Sciatic nerve (tissue), 2 donors: ENCODE data around the gene APP. TPM values are rescaled to one million over a fixed set of nuclear protein-coding genes. Genes with fewer than 3 reads are reported as not detected.
A peak's percentile ranks its signal among the peaks of the same experiment; 100 is the strongest.

ENCODE experiments used
- ATAC-seq: fragments of 200-7000 bp; cut with Tn5 transposase; one replicate; pipeline ENCODE4 v1.9.1; 2020; ENCODE audit warnings: mild to moderate bottlenecking, moderate library complexity
- DNase-seq: peaks from one replicate; pipeline ENCODE4 v3.0.0-alpha.2; 2020; ENCODE audit warnings: low spot score
- intact Hi-C: fragments of 100-400 bp; cut with DNase I; formaldehyde crosslinking; loops from one replicate; pipeline ENCODE4 v1.14.2; 2022
- total RNA-seq: library from RNA; stranded (reverse); fragmentation: NEBNext Ultra II Directional; extraction: Animal tissue kit (Norgen Biotek cat#: 25700); gene quantifications from one replicate; pipeline ENCODE4 v1.2.1, GENCODE V29; 2021
- donor health status: DM: no; HTN: no; CAD: no.
- donor health status: DM: no; HTN: no; CAD: no.

The APP gene
- total RNA-seq, 1 donor from 2014 or later: 497 TPM

DNA sequence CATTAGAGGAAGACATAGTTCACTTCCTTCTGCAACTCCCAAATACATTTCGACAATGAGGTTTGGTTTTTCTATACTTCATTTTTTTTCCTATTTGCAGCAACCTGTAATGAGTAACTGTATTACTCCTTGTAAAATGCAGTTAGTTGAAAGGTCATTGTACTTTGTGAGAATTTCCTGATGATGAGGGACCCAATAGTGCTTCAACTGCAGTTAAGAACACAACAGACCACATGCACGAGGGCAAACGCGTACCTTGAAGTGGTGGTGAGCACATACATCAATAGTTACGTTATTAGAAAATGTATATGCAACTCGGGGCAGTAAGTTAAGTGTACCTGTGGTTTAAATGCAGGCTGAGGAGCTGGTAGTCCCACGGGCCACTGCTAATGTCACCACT is 264.0 kb downstream of the APP start:
- intact Hi-C loops: no loop called here
- DNase-seq (no peak), ATAC-seq (no peak)

DNA sequence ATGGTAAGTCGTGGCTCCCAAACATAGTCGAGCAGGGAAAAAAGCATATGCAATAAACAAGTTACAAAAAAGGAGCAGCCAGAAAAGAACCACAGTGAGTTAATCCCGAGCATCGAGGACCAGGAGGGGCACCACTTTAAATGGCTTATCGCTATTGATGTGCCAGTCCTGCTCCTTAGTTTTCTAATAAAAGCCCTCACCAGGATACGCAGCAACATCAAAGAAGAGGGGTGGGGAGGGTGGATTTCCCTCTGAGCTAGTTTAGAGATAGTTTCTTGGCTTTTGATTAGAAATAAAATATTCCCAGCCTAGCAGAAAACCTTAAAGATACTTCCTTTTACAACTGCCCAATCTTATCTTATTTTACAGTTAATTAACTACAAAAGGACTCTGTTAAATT is 265.4 kb downstream of the APP start:
- intact Hi-C loops: no loop called here
- DNase-seq: no peak

DNA sequence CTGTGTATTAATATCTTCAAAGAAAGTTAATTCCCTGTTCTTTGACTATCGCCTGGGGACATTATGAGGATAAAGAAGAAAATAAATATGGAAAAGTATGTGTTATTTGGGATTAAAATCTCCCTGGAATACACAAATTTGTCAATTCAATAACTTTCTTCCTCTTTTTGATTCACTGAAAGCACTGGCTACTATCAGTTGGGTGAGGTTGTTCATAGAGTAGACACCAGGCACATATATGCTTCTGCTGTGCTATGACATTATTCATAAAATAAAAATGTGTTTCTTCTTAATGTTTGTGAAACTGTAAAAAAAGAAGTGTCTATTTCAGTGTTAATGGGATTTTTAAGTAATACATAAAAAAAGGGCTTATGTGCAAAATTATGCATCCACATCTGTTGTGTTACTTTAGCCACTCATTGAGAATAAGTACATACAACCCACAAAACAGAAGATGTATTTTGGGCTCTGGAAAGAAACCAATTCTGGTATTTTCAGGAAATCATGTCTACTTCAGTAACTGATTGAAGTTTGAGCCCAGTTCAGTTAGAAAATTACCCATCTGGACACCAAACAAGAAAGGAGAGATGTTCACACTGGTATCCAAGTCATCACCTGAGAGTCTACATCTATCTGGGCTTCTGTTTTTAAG is 266.4 kb downstream of the APP start:
- intact Hi-C loops: no loop called here
- ATAC-seq: no peak
- no peak for DNase-seq

More for the DNA sequence above, 265.4 kb downstream of the APP start:
- no peak for ATAC-seq

DNA sequence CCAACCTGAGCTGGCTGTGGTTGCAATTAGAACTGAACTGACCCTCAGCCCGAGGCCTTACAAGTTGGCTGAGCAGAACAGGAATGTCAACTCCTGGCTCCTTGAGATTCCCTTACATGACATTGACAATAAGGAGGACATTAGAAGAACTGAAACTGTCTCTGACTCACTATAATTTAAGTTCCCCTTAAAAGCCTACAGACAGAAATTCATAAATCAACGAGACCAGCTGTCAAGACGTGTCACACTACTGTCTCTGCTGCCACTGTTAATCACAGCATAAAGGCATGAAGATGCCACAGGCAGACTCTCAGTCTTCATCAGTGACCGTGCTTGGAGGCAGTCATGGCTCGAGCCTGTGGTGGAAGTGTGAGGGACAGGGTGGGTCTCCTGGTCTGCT is 267.0 kb downstream of the APP start:
- intact Hi-C loops: no loop called here
- ATAC-seq: peak; percentile 17
- no peak for DNase-seq

DNA sequence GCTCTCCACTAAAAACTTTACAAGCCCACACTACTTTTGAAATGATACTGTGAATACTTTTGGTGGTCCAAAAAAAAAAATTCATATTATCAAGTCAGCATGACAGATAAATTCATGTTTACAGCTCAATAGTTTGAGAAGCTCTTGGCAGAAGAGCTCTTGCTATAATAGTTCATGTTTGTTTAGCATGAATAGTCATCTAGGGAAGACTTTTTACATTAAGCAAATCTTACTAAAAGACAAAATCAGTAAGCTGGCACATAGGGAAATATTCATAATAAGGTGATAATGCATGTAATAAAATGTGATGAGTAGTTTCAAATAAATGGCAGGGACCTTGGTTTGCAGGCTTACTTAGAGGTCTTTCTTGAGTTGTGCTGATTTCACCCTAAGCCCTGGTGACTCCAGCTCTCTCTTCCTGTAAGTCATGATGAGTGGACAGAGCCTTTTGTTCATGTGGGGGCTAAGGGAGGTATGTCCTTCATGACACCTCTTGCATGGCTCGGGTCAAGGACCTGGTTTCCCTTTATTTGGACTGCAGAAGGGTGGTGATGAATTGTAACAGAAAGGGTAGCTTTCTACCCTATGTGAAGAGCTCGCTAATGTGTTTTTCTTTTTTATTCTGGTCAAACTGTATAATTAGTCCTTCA is 269.1 kb downstream of the APP start:
- ATAC-seq (no peak), DNase-seq (no peak)
- intact Hi-C loops: no loop called here

DNA sequence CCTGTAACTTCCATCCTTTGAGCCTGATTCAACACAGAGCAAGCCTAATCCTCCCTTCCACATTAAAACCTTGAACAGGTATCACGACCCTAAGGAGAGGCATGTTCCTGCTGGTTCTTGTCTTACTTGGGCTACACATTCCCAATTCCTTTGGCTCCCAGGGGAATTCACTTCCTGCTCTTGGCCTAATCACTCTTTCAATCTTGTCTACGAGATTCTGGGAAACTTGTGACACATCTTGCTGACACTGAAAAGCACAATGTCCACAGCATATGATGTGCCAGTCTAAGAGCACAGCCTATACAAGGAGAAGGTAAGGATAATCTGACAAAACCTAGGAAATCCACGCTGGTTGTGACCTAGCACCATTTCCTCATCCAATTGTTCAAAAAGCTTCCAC is 271.9 kb downstream of the APP start:
- intact Hi-C loops: loop anchor here (5.0 kb wide), 1 partner anchor 274 kb away; the partner anchor contains the start of gene APP
- ATAC-seq (no peak), DNase-seq (no peak)

DNA sequence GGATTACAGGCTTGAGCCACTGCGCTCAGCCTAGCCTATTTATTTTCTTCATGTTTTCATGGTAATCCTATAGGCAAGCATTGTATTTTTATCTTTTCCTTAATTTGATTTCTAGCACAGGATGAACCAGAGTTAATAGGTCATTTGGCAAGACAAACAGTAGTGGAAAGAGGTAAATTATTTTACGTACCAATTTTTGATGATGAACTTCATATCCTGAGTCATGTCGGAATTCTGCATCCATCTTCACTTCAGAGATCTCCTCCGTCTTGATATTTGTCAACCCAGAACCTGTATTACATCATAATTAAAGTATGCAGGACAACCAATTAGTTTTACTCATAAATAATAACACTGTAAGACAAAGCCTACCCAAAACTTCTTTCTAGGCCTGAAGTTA is 273.2 kb downstream of the APP start:
- ATAC-seq (no peak), DNase-seq (no peak)
- intact Hi-C loops: loop anchor here (5.0 kb wide), 1 partner anchor 275 kb away; the partner anchor contains the start of gene APP

DNA sequence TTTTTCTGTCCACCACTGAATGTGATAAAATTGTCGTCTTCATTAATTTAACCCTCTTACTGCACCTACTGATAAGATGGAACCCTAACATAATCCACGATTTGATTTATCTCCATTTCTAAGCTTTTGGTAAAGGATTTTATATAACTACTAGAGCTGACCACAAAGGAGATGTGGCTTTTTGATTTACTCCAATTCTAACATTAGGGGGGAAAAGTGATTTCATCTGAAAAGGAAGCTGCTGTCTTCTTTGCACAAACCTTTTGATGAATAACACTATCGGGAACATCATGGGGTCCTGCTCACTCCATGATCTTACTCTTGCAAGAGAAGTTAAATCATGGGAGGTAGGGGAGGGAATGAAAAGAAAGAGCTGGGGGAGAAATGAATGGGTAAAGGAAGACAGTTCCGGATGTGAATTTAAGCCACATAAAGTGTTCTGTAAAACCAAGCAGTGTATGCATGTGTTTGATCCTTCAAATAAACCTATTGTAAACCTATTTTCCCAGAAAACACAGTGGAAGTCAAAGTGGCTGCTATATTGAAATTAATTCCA is 274.0 kb downstream of the APP start:
- intact Hi-C loops: loop anchor here (5.0 kb wide), 1 partner anchor 276 kb away; the partner anchor contains the start of gene APP
- no peak for ATAC-seq
- no peak for DNase-seq

DNA sequence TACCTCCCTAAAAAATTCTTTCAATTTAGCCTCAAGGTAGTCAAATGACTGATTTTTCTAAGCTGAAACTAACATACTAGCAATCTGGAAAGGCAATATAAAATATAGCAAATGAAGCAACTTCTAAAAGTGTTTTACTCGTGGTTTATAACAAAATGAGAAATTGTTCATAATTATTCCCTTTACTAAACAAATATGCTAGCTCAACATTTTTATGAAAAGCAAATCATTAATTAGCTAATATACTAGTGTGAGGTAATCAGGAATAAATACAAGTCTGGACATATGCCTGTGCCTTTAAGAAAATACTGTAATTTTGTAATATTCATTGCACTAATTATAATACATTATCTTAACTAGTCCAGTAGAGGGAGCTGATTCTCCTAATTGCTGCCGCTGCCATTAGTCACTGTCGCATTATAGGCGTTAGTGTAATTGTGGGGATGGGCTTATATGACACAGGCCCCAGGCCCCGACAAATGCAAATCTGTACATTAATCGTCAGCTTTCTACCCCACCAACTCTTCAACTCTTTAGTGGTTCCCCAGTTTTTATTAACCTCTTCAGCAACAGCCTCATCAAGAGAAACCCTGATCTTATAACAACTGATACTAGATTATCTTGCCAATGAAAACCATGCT is 274.9 kb downstream of the APP start:
- DNase-seq (no peak), ATAC-seq (peak; percentile 90)
- intact Hi-C loops: loop anchor here (5.0 kb wide), 1 partner anchor 277 kb away; the partner anchor contains the start of gene APP

DNA sequence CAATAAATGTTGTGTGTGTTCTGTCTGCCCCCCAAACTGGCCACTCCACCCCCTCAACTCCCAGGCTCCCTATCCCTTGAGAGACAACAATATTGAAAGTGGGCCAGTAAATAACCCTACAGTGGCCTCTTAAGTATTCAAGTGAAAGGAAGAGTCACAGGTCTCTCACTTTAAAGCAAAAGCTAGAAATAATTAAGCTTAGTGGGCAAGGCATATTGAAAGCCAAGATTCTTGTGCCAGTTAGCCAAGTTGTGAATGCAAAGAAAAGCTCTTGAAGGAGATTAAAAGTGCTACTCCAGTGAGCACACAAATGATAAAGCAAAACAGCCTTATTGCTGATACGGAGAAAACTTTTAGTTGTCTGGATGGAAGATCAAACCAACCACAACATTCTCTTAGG is 277.4 kb downstream of the APP start:
- no peak for ATAC-seq
- no peak for DNase-seq
- intact Hi-C loops: no loop called here

DNA sequence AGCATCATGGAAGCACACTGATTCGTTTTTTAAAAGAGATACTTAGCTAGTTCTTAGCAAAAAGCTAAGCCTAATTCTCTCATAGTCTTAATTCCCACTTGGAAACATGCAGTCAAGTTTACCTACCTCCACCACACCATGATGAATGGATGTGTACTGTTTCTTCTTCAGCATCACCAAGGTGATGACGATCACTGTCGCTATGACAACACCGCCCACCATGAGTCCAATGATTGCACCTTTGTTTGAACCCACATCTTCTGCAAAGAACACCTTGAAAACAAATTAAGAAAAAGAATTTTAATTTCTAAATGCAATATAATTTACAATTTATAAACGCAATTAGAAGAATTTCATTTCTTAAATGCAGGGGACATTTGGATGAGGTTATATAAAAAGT is 279.0 kb downstream of the APP start:
- DNase-seq (no peak), ATAC-seq (no peak)
- intact Hi-C loops: no loop called here

DNA sequence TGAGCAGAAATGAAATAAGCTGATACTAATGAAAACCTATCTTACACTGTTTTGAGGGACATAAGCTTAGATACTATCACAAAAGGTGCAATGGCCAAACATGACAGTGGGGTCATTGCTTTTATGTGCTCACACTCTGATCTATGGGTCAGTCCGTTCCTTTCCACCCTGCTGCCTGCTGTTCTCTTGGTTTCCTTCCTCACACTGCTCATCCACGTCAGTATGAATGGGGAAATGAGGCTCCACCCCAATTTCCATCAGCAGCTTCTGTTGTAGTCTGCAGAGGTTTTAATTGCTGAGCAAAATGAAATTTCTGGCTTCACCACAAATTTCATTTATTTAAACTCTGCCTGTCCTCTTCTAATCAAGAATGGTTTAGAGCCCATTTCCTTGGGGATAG is 280.6 kb downstream of the APP start:
- DNase-seq (no peak), ATAC-seq (no peak)
- intact Hi-C loops: no loop called here

DNA sequence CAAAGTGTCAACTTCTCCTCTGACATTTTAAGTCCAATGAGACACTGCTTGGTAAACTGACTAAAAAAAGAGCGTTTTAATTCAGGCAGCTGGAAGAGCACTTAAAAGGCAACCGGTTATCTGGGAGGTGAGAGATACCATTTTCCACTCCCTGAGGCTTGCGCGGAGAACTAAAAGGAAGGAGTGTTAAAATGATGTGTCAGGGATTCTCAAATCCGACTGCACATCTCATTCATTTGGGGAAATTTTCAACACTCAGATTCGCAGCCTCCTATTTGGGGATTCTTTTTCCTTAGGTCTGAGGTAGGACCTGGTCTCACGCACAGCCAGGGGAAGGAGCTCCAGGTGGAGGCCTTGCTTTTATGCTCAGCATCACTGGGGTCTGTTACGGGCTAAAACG is 281.9 kb downstream of the APP start:
- intact Hi-C loops: no loop called here
- ATAC-seq (no peak), DNase-seq (no peak)

DNA sequence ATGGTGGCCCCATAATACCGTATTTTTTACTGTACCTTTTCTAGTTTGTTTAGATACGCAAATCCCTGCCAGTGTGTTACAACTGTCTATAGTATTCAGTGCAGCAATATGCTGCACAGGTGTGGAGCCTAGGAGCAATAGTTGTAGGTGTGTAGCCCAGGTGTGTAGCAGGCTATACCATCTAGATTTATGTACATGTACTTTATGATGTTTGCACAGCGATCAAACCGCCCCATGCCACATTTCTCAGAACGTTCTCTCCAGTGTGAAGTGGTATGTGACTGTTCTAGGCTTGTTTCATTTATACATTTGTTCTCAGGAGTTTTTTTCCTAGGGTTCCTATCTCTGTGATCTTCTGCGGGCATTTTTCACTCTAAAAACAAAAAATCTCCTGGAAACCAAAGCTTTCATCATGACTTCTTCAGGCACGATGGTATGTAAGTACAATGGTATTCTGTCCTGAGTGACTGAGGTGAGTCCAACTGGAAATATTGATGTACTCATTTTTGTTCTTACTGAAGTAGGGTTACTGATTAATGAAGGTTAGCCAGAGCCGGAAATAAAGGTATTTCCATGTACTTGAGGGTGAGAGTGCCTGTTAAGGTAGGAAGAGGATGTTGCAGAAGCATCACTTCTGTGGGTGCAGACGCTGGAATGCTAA is 282.8 kb downstream of the APP start:
- intact Hi-C loops: no loop called here
- ATAC-seq: no peak
- no peak for DNase-seq

DNA sequence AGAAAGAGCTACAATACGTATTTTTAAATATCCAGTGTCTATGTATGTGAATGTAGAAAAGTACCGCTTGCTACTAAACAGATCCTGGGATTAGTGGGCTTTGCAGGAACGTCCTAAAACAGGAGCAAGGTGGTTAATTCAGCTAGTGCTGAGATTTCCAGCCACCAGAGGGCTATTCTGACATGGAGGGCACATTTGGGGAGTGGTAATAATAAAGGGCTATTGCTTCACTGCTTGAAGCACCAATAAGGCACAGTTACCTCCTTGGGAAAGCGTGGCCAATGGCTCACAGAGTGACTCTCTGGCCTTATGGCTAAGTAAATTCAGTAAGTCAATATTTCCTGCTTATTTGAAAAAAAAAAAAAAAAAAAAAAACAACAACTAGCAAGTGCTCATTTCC is 283.4 kb downstream of the APP start:
- no peak for ATAC-seq
- intact Hi-C loops: no loop called here
- DNase-seq: no peak

DNA sequence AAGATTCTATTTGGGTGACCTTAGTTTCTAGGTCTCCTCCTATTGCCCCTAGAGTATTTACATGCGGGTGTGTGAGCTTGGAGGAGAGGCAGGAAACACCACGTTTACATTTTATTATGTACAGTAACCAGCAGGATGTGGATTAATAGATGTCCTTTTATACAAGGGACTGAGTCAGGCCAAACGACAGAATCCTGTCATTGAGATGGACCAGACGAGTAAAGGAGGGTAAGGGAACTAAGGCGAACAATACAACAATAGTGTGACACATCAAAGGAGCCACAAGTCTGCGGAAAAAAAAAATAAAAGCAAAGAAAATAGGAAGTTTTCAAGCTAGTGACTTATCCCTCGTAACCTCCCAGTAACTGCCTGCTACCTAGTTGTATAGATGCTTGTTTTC is 284.7 kb downstream of the APP start:
- no peak for DNase-seq
- intact Hi-C loops: no loop called here
- no peak for ATAC-seq

DNA sequence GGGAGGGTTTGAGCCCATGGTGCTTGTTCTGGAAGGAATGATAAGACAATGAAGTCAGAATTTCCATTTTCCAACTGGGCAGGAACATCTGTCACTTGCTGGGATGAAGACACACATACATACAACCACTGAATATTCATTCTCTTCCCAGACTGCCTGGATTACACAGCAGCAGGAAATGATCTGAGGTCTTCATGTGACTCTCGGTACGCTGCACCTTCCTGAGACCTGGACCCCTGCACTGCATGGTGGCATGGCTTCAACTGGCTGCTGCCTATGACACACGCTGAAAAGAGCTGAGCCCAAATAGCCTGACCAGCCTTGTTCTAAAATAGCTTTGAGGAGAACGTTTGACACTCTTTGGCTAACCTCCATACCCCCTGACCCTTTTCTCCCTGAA is 285.2 kb downstream of the APP start:
- ATAC-seq: no peak
- no peak for DNase-seq
- intact Hi-C loops: no loop called here

DNA sequence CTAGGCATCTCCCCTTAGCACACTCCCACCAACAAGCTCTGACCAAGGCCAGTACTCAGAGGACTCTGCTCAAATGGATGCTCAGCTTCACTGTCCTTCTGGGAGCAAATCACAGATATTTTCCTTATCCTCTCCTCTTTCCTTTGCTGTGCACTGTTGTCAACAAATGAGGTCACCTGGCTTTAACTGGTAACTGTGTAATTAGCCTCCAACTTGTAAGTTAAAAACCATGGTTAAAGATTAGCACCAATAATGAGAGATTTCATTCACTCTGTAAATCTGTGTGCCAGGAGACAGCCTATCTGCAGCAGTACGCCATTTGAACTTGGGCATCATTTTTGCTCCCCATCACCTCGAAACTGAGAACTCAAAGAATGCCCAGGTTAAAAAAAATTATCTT is 286.3 kb downstream of the APP start:
- DNase-seq (no peak), ATAC-seq (no peak)
- intact Hi-C loops: no loop called here

DNA sequence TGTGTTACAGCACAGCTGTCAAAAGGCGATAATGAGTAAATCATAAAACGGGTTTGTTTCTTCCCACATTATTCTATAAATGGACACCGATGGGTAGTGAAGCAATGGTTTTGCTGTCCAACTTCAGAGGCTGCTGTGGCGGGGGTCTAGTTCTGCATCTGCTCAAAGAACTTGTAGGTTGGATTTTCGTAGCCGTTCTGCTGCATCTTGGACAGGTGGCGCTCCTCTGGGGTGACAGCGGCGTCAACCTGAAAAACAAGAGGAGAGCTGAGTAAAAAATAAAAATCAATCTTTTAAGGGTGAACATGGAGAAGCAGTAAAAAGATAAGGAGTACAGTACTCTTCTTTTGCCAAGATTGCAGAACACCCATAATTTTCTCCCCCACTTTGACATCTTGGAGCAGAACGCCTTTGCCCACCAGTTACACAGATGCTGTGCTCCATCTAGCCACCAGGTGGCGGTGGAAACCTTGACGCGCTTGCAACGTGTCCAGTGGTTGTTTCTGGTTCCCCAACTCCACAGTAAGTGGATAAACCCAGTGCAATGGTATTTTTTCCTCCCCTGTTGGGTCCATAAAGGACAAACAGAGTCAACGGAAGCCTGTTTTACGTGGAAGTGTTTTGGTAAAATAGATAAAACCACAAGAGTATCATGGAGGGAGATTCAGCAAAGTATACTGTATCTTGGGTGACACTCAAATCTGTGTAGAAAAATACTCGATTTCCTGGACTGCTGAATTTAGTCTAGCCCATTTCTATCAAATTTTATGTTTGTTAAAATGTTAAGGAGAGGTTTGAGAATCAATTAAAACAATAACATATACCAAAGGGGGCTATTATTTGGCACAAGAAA is 288.8 kb downstream of the APP start:
- ATAC-seq (peak; percentile 86), DNase-seq (peak; percentile 85)
- intact Hi-C loops: no loop called here
